PC-9 (cell line): ENCODE measurements around the gene TMTC2.

Source experiments
- EZH2 ChIP-seq: fragments of 200-600 bp; sonication (generic); IDR thresholded peaks from 2 replicates; pipeline ENCODE4 v1.8.0; 2017; ENCODE audit warnings: antibody characterized with exemption, low read depth
- TF ChIP-seq, protein P1 (sequence below): fragments of 200-600 bp; sonication (generic); conservative IDR thresholded peaks from 2 replicates; pipeline ENCODE4 v1.6.1; 2017; ENCODE audit warnings: mixed run types, antibody characterized with exemption, mild to moderate bottlenecking, moderate library complexity

DNA sequence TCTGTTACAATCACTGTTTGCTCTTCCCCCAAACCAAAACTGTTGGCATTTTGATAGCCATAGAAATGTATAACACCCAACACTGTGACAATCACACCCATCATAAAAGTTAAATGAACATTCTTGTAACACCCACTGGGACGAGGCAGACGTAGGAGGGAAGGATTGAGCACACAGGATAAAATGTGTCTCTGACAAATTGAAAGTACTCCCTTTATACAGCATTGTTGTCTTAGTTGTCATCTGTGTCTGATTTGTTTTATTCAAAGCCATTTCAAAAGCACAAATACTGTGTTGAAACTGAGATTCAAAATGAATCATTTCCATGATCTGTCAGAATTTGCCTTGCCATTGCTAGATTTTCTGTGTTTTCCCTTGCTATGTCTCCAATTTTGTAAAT lies 436.3 kb downstream of the TMTC2 start:
- TF ChIP-seq, protein P1, sequence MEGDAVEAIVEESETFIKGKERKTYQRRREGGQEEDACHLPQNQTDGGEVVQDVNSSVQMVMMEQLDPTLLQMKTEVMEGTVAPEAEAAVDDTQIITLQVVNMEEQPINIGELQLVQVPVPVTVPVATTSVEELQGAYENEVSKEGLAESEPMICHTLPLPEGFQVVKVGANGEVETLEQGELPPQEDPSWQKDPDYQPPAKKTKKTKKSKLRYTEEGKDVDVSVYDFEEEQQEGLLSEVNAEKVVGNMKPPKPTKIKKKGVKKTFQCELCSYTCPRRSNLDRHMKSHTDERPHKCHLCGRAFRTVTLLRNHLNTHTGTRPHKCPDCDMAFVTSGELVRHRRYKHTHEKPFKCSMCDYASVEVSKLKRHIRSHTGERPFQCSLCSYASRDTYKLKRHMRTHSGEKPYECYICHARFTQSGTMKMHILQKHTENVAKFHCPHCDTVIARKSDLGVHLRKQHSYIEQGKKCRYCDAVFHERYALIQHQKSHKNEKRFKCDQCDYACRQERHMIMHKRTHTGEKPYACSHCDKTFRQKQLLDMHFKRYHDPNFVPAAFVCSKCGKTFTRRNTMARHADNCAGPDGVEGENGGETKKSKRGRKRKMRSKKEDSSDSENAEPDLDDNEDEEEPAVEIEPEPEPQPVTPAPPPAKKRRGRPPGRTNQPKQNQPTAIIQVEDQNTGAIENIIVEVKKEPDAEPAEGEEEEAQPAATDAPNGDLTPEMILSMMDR: no peak
- TF ChIP-seq EZH2: no peak
